SH-SY5Y (cell line): Measurements from ENCODE around the gene PCDH17.

Experiments used
- GATA2 ChIP-seq: IDR thresholded peaks from 2 replicates; pipeline ENCODE4 v1.6.1; 2011; ENCODE audit warnings: mild to moderate bottlenecking, low read depth, low read length
- GATA3 ChIP-seq: IDR thresholded peaks from 2 replicates; pipeline ENCODE4 v1.6.1; 2011; ENCODE audit warnings: low read depth, mild to moderate bottlenecking, low read length, moderate library complexity

DNA sequence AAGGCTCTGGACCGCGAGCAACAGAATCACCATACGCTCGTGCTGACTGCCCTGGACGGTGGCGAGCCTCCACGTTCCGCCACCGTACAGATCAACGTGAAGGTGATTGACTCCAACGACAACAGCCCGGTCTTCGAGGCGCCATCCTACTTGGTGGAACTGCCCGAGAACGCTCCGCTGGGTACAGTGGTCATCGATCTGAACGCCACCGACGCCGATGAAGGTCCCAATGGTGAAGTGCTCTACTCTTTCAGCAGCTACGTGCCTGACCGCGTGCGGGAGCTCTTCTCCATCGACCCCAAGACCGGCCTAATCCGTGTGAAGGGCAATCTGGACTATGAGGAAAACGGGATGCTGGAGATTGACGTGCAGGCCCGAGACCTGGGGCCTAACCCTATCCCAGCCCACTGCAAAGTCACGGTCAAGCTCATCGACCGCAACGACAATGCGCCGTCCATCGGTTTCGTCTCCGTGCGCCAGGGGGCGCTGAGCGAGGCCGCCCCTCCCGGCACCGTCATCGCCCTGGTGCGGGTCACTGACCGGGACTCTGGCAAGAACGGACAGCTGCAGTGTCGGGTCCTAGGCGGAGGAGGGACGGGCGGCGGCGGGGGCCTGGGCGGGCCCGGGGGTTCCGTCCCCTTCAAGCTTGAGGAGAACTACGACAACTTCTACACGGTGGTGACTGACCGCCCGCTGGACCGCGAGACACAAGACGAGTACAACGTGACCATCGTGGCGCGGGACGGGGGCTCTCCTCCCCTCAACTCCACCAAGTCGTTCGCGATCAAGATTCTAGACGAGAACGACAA is 1.8 kb downstream of the PCDH17 start:
- TF ChIP-seq GATA3 (no peak), GATA2 (no peak)
